Raji (cell line): Measurements from ENCODE around the gene IER5.

ENCODE experiments used
- POLR2A ChIP-seq: IDR thresholded peaks from 2 replicates; pipeline ENCODE4 v1.6.1; 2011; ENCODE audit warnings: low read depth, low read length, control low read depth; ENCODE audit not compliant: insufficient read depth

The IER5 gene

DNA sequence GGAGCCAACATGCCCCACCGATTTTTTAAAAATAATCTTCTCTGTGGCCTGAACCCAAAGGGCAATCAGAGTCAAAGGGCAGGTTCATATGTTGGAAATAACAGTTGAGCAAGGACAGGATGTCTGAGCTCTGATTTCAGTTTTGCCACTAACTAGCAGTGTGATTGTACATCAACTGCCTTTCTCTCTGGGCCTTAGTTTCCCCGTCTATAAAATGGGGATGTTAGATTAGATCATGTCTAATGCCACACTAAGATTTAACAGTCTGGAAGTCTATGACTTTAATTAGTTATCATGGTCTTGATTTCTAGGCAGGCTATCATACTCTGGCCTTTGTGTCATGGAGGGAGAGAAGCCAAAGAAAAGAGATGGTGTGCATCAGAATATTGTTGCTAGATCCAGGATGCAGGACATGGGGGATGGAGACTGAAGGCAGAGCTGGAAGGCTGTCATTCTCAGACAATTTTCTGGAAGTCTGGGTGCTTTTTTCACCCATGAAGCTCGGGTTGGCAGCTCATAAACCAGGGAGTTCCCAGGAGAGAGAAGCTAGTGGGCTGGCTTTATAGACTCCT is 28.4 kb downstream of the IER5 start:
- TF ChIP-seq POLR2A: no peak

DNA sequence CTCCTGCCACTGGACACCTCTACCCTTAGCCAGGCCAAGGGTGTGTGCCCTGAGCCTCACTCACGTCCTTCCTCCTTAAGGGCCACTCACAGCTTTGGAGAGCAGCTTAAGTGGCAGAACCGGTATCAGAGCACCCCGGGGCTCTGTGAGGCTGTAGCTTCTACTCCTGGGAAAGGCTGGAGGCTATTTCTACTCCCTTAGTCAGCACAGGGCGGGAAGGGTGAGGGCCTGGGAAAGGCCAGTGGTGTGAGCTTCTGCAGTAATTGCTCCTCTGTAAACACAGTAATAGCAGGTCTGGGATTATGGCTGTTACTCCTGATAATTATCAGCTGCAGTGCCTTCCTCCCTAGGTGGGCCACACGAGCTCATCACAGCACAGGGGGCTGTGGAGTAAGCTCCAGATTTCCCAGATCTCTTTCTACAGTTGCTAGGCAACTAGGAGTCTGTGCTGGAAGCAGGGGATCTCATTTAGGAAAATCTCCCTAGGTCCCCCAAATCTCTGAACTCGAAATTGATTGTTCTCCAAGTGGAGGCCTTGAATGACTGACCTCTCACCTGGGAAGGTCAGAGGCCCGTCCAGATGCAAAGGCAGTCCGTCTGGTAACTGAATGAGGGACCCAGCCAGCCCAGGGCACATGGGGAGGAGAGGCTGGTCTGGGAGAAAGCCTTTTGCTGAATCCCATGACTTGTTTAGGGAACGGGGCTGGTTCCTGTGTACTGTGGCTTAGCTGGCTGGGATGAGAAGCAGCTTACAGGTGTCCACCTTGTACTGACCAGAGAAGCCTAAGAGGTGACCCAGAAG is 29.3 kb downstream of the IER5 start:
- TF ChIP-seq POLR2A: no peak

DNA sequence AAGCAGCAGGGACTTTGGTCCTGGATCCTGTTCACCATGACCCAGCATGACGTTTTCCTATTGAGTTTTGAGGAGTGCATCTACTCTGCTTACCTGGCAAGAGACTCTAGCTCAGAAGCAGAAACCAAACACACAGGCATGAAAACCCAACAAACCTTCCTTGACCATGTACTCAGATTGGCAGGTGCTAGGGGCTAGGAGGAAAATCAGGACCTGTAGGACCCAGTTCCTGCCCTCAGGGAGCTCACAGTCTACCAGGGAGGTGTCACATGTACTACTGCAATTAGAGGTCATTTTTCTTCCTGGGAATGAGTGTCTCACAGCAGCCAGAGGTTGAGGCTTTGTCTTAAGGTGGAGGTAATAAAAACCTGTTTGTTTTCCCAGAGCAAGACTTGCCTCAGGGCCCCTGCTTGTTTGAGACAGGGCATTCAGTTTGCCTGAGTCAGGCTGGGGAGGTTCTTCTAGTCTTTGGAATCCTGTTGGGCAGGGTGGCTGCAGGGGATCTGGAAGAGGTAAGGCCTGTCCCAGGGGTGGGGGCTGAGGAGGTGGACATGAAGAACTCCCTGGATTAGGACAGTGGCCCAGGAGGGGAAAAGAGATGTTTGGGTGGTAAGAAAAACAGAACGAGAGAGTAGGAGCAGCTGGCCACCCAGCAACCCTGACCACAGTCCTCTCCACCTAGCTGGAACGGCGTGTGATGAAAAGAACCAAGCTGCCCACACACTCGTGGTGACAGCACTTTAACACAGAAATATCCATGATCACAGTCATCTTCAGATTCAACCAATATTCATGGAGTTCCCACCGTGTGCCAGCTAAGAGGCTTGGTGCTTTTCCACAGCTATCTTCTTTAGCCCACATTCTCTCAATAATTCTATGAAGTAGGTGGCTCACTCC is 30.8 kb downstream of the IER5 start:
- TF ChIP-seq POLR2A: no peak

DNA sequence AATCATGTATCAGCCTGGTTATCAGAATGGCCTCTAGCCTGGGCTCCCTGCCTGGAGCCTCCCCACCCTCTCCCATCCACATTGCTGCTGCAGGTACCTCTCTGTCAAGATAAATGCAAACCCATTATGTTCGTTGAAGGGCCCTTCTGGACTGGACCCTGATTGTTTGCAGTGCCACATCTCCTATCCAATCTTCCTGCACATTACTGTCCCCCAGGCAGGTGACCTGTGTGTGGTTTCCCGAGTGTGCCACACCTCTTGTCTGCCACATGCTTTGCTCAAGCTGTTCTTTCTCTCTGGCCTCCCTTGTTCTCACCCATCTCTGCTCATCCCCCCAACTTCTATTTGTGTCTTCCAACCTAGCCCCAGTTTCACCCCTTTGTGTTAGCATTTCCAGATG is 32.4 kb downstream of the IER5 start:
- TF ChIP-seq POLR2A: no peak

DNA sequence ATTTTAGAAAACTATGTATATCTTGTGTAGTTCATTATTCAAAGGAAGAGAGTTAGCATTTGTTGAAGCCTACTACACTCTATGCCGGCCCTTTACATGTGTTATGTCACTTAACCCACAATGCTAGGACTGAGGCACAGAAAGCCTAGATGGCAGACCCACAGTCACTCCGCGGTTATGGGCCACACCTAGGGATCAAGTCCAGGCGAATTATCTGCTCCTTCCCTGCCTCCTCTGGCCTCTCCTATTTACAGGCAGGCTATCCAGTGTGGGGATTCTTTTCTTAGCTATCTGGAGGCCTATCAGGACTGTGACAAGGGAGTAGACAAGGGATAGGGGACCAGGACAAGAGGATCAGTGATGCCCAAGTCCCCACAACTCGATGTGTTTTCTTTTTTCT is 33.0 kb downstream of the IER5 start:
- TF ChIP-seq POLR2A: no peak

DNA sequence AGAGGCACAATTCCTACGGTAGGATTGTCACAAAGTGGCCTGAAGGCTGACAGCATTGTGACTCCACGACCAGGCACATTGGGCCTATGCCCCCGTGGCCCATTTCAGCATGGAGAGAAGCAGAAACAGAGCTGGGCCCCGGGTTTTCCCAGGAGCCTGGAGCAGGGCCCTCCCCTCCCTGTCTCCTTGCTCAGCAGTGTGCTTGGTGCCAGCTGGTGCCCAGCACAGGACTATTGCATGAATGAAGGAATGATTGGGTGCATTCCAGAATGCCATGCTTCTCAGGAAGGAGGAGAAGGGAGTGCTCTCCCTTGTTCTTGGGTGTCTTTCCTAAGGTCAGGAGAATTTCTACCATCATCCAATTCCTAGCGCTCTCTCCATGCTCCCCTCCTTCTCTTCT is 33.7 kb downstream of the IER5 start:
- TF ChIP-seq POLR2A: no peak

DNA sequence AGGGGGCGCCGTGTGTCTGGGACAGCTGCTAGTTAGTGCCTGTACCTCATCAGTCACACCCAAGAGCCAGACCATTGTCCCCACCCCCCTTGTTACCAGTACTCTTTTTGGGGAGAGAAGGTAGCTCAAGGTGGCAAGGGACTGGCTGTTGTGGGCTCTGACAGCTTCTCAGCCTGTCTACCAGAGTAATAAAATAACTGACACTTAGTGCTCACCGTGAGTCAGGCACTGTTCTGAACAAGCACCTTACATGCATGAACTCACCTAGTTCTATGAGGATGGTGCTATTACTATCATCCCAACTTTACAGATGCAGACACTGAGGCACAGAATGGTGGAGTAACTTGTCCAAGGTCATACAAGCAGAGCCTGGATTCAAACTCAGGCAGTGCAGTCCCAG is 34.7 kb downstream of the IER5 start:
- no peak for TF ChIP-seq POLR2A

DNA sequence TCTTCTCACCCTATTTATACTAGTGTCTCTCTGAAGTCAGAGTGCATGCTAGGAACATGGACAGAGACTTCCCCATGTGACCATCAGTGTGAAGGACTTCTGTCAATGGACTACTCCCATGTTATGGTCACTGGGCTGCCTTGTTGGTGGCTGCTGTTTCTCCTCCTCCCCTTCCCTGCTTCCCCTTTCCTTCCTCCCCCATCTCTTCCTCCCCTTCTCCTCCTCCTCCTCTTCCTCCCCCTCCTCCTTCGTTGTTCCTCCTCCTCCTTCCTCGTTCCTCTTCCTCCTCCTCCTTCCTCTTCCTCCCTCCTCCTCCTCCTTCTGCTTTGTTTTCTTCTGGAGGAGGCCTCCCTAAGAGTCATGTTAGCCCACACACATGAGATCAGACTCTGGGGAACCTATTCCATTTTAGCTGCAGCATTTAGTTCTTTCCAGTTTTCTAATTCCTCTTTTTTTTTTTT is 35.8 kb downstream of the IER5 start:
- no peak for TF ChIP-seq POLR2A

DNA sequence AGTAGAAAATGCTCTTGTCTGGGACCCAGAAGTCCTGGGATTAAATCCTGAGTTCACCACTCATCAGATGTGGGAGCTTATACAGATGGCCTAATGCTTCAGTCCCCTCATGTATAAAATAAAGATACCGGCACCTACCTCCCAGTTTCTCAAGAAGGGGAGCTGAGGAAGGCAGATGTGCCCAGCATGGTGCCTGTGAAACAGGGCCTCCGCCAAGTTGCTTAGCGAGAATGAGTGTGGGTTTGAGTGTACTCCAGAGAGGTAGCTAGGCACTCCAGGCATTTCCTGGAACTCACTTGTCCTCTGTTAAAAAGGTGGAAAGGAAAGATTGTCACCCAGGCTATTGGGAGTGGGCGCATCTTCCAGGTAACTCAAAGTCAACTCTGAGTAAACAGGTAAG is 37.8 kb downstream of the IER5 start:
- TF ChIP-seq POLR2A: no peak

DNA sequence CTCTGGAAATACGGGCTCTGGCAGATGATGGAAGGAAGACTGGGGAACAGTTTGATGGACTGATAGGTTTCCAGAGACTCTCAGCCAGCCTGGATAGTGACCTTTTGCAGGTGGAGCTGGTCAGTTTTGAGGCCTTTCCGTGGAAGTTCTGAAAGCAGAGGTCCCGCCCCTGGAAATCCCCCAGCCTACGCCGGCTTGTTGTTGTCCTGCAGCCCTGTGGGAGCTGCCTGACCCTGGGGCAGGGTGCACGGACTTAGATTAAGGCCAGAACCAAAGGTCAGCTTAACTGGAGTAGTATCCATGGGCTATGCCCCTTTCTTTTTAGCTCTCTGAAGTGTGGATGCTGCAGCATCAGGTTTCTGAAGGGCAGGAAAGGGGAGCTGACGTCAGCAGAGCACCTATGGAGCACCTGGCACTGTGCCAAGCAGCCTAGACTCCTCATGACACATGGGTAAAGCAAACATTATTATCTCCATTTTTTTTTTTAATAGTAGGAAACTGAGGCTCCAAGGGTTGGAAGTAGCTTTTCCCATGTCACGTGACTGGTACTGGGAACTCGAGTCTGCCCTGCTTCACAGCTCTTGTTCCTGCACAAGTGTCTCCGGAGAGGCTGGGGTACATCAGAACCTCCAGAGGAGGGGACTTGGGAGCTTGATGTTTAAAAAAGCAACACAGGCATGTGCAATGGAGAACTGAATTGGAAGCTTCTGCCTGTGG is 38.5 kb downstream of the IER5 start:
- TF ChIP-seq POLR2A: no peak

DNA sequence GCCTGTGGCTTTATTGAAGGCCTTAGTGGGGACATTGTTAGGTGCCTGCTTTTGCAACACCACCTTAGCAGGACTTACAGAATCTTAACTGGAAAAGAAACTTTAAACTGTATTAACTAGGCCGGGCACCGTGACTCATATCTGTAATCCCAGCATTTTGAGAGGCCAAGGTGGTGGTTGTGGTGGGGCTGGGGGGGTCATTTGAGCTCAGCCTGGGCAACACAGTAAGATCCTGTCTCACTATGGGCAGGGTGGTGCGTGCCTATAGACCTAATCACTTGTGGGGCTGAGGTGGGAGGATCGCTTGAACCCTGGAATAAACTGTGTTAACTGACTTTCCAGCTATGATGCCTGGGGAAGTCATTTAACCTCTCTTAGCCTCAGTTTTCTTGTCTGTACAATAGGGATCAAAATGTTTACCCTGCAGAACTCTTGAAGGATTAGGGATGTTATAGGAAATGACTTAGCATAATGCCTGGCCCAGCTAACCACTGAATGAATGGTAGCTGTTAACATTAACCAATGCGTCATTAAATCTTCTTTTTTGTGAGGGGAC is 39.5 kb downstream of the IER5 start:
- TF ChIP-seq POLR2A: no peak

DNA sequence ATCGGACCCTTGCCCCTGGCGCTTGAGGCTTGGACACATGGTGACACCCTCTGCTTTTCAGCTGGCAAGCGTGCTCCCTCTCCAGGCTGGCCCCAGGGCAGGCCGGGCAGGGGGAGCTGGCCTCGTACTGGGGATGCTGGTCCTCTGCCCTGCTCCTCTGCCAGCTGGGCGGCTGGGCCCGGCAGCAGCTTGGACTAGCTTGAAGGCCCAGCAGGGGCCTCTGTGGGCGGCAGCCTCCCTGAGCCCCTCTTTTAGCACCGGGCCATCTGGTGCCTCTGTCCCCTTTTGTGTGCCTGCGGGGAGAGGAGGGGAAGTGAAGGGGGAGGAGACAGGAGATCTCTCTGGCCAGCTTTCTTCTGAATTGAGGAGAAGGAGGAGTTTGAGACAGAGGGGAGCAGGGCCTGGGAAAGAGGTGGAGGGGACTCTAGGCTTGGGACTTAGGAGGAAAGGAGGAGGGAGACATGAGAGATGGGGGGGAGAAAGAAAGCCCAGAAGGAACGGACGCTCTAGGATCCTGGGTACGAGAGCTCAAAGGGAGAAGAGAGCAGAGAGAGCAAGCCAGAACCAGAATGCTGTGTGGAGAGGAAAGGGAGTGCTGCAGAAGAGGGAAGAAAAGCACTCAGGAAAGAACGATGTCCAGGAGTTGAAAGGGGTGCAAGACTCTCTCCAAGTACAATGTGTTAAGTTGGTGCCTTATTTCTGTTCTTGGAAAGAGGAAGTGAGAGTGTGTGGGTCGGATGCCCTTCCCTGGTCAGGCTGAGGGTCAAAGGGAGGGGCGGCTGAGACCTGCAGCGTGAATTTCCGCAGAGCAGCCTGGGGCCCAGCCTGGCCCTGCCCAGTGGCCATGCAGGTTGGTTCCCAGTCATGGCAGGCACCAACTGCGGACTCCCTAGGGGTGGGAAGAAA is 40.3 kb downstream of the IER5 start:
- no peak for TF ChIP-seq POLR2A

DNA sequence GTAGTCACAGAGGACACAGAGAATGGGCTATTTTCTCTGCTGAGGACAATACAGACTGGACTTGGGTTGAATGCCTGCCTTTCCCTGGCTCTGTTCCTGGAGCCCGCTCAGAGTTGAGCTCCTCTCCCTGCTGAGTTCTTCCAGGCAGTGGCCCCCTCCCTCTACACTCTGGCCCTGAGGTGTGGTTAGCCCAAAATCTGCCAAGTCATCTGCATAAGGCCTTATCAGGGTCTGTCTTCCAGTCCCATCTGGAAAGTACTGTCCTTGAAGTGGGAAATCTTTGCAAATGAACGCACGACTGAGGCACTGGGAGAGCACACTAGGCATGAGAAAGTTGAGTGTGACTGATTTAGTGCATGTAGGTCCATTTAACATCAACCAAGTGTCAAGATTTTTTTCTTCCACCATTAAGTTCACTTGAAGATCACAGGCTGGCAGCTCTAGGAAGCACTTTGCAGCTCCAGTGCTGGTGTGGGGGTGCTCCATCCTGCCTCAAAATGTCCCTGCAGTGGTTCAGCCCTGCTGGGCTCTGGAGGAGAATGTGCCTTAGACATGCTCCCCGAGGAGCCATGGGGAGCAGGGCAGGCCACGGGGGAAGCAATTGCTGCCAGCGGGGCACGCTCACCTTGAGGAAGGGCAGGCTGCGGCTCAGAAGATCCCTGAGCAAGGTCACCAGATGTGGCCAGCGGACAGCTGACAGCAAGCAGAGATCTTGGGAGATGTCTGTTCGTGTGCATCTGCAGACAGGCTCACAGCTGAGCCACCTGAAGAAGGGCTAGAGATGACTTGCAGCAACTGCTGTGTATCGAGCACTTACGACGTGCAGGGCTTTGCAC is 41.5 kb downstream of the IER5 start:
- TF ChIP-seq POLR2A: no peak
